GM12878 (cell line): Measurements from ENCODE around the gene EYS. TPM values are rescaled to one million over a fixed set of nuclear protein-coding genes. Genes with fewer than 3 reads are reported as not detected.
"Not testable (repeated sequence)": the region's sequence is repeated elsewhere in the genome, so short reads cannot be mapped to it uniquely, and the experiment has no call there.

Source experiments
- ATAC-seq: fragments of 200-7000 bp; cut with Tn5 transposase; 3 replicates; pipeline ENCODE4 v1.9.1; 2020; ENCODE audit warnings: mild to moderate bottlenecking, moderate library complexity
- BruUV-seq: library from RNA; stranded (reverse); fragments of 400-500 nt; replicated peaks from 2 replicates; lab custom pipeline; 2021; lab: Mats Ljungman, UMichigan
- CTCF ChIA-PET: fragments of 300-600 bp; sonication (Branson Sonifier 250); formaldehyde crosslinking; extraction: SDS; loops from one replicate; lab custom pipeline; 2021; ENCODE audit warnings: inconsistent platforms; lab: Yijun Ruan, JAX
- POLR2A ChIA-PET: fragments of 350-600 bp; formaldehyde crosslinking; extraction: SDS; loops from one replicate; lab custom pipeline; 2021; ENCODE audit warnings: inconsistent platforms; lab: Charles Lee
- RAD21 ChIA-PET: fragments of 300-600 bp; sonication (Branson Sonifier 250); formaldehyde crosslinking; loops from one replicate; lab custom pipeline; 2023; ENCODE audit warnings: antibody characterized with exemption; ENCODE audit not compliant: unreplicated experiment; lab: Charles Lee
- SMC1A ChIA-PET: fragments of 300-600 bp; sonication (Branson Sonifier 250); formaldehyde crosslinking; loops from one replicate; lab custom pipeline; 2023; ENCODE audit not compliant: unreplicated experiment, uncharacterized antibody; lab: Charles Lee
- DNase-seq: peaks from one replicate; pipeline ENCODE4 v3.0.0-alpha.2; 2011; ENCODE audit warnings: low read depth, low spot score
- FAIRE-seq: peaks from 3 replicates; lab custom pipeline; 2011; peaks lifted over from hg19 to GRCh38; lab: Jason Lieb, UNC
- H2AFZ ChIP-seq: 2 replicates; pipeline ENCODE4 v1.6.0; 2011; ENCODE audit warnings: low read depth, low read length, control low read depth; ENCODE audit not compliant: control insufficient read depth
- H3K27ac ChIP-seq: 2 replicates; pipeline ENCODE4 v1.5.1; 2011; ENCODE audit warnings: control low read depth; ENCODE audit not compliant: control insufficient read depth, insufficient read depth
- H3K27me3 ChIP-seq, 2 experiments: replicated peaks in 1 of 2; 2 replicates each; pipeline versions ENCODE4 v1.6.0 to v1.6.1; 2011; ENCODE audit warnings: low read length in 1 of 2; ENCODE audit not compliant: control insufficient read depth in 2 of 2, insufficient read depth in 2 of 2
- H3K36me3 ChIP-seq, 2 experiments: 2 replicates each; pipeline ENCODE4 v1.5.1; 2011; ENCODE audit warnings: low read length in 1 of 2; ENCODE audit not compliant: control insufficient read depth in 2 of 2, insufficient read depth in 2 of 2
- H3K4me1 ChIP-seq: 2 replicates; pipeline ENCODE4 v1.6.1; 2011; ENCODE audit warnings: mild to moderate bottlenecking, low read length, moderate library complexity, mixed read lengths; ENCODE audit not compliant: control insufficient read depth, insufficient read depth
- H3K4me2 ChIP-seq: 2 replicates; pipeline ENCODE4 v1.6.0; 2011; ENCODE audit warnings: control low read depth; ENCODE audit not compliant: control insufficient read depth, insufficient read depth
- H3K4me3 ChIP-seq: fragments of 200-600 bp; sonication (generic); 2 replicates; pipeline ENCODE4 v1.5.1; 2016
- H3K79me2 ChIP-seq: 2 replicates; pipeline ENCODE4 v1.6.0; 2011; ENCODE audit warnings: low read length; ENCODE audit not compliant: control insufficient read depth, insufficient read depth
- H3K9ac ChIP-seq: 2 replicates; pipeline ENCODE4 v1.8.0; 2011; ENCODE audit warnings: low read length, control low read depth, mixed read lengths; ENCODE audit not compliant: control insufficient read depth, insufficient read depth
- H3K9me3 ChIP-seq: replicated peaks from 3 replicates; pipeline ENCODE4 v1.5.1; 2011; ENCODE audit warnings: mild to moderate bottlenecking, low read length; ENCODE audit not compliant: control insufficient read depth, insufficient read depth
- H4K20me1 ChIP-seq: 2 replicates; pipeline ENCODE4 v1.6.0; 2011; ENCODE audit not compliant: control insufficient read depth, insufficient read depth
- BHLHE40 ChIP-seq, 2 experiments: fragments of 450-650 bp in 1 of 2; IDR thresholded peaks; 2 replicates each; pipeline ENCODE4 v1.6.1; 2011 to 2017; ENCODE audit warnings: low read depth in 2 of 2, borderline replicate concordance in 1 of 2, improper control_type of control experiment in 1 of 2, low read length in 1 of 2, mild to moderate bottlenecking in 1 of 2
- CREB1 ChIP-seq: IDR thresholded peaks from 2 replicates; pipeline ENCODE4 v1.6.1; 2012; ENCODE audit warnings: low read depth, mild to moderate bottlenecking, inconsistent platforms
- E2F8 ChIP-seq: fragments of 450-650 bp; IDR thresholded peaks from 2 replicates; pipeline ENCODE4 v1.6.1; 2018; ENCODE audit warnings: mild to moderate bottlenecking, low read depth, moderate library complexity; ENCODE audit not compliant: partially characterized antibody
- EED ChIP-seq: sonication (generic); IDR thresholded peaks from 2 replicates; pipeline ENCODE4 v1.6.1; 2016; ENCODE audit warnings: antibody characterized with exemption, low read depth
- JUND ChIP-seq: IDR thresholded peaks from 2 replicates; pipeline ENCODE4 v1.6.1; 2012; ENCODE audit warnings: low read depth, mild to moderate bottlenecking, low read length, improper control_type of control experiment, moderate library complexity
- KAT2A ChIP-seq: conservative IDR thresholded peaks from 2 replicates; pipeline ENCODE4 v1.6.1; 2011; ENCODE audit warnings: low read depth, low read length; ENCODE audit not compliant: control insufficient read depth
- MEF2B ChIP-seq: fragments of 450-650 bp; IDR thresholded peaks from 2 replicates; pipeline ENCODE4 v1.6.1; 2018; ENCODE audit warnings: mild to moderate bottlenecking, moderate library complexity; ENCODE audit not compliant: partially characterized antibody, poor library complexity, severe bottlenecking
- PBX3 ChIP-seq: IDR thresholded peaks from 2 replicates; pipeline ENCODE4 v1.6.1; 2011; ENCODE audit warnings: mild to moderate bottlenecking, low read depth, low read length, moderate library complexity; ENCODE audit not compliant: insufficient replicate concordance
- USF2 ChIP-seq: IDR thresholded peaks from 2 replicates; pipeline ENCODE4 v1.6.1; 2011; ENCODE audit warnings: low read depth, low read length, improper control_type of control experiment, borderline replicate concordance
- WRNIP1 ChIP-seq: IDR thresholded peaks from 2 replicates; pipeline ENCODE4 v1.6.1; 2011; ENCODE audit warnings: low read depth, low read length, improper control_type of control experiment, borderline replicate concordance
- WGBS: methylation state at CpG from one replicate; pipeline ENCODE4 v1.1.6; 2016; ENCODE audit warnings: low lambda C conversion rate; ENCODE audit not compliant: insufficient replicate concordance, insufficient coverage; ENCODE audit errors: missing lambda C conversion rate; 5-methylcytosine and 5-hydroxymethylcytosine counted together
- in situ Hi-C: fragments of 300-500 bp; cut with MboI; formaldehyde crosslinking; loops from 9 replicates; pipeline ENCODE4 v1.14.3; 2018; ENCODE audit warnings: mixed read lengths
- intact Hi-C: fragments of 100-400 bp; cut with micrococcal nuclease; formaldehyde crosslinking; loops from one replicate; pipeline ENCODE4 v1.14.2; 2022; ENCODE audit not compliant: unreplicated experiment
- polyA plus RNA-seq, 11 experiments: library from polyadenylated mRNA; depleted of rRNA in 4 of 11; unstranded in 6 of 11; stranded (reverse) in 5 of 11; fragments of >200 nt; fragmentation: Nextera tagmentation in 4 of 11; fragmentation: Illumina TruSeq in 1 of 11; extraction: Ambion mirVana in 4 of 11; extraction: Trizol in 1 of 11; gene quantifications; 1 replicate in 1 of 11; 2 replicates in 10 of 11; pipeline versions ENCODE4 v1.2.1 to v1.2.3, GENCODE V29; 2011 to 2016; ENCODE audit warnings: inconsistent platforms in 2 of 11, missing spikeins in 2 of 11, low read depth in 1 of 11
- total RNA-seq, 4 experiments: library from RNA; depleted of rRNA in 3 of 4; stranded (reverse); fragments of >200 nt in 3 of 4; fragmentation: Illumina TruSeq in 1 of 4; extraction: Trizol in 1 of 4; gene quantifications; 2 replicates each; pipeline versions ENCODE4 v1.2.1 to v1.2.3, GENCODE V29; 2013 to 2021

Gene EYS
- total and polyA plus RNA-seq, 10 of the 15 experiments (the other 5 are each of a cell fraction or from before 2014, with no cell fraction given) = under 0.01 to 0.14 (median 0.02) TPM; not detected in 1

- Histone ChIP-seq H3K79me2 (no peaks in the 10 kb centered on the region), H3K9me3 (no peaks in the 10 kb centered on the region), H4K20me1 (no peaks in the 10 kb centered on the region), H3K4me1 (no peaks in the 10 kb centered on the region), H3K36me3 (no peaks in the 10 kb centered on the region), H3K4me2 (no peak overlapping the region), H3K27ac (no peak overlapping the region), H3K9ac (no peak overlapping the region), H3K27me3 (no peaks in the 10 kb centered on the region), H2AFZ (no peak overlapping the region), H3K4me3 (no peak overlapping the region)
- RAD21 ChIA-PET = no interaction called here
- POLR2A ChIA-PET = no interaction called here
- SMC1A ChIA-PET = interaction anchor here (0.6 to 1.4 kb wide), 3 partner anchors 16 to 467 kb away, joined by 3 to 5 read pairs (median 4); no protein-coding TSS in a partner anchor
- no peak for DNase-seq
- BruUV-seq = no TSS peak
- CTCF ChIA-PET = interaction anchor here (0.6 to 1.5 kb wide), 3 partner anchors 10 to 25 kb away, joined by 3 to 4 read pairs (median 3); no protein-coding TSS in a partner anchor
- in situ Hi-C loops = no loop called here
- no peak for FAIRE-seq
- intact Hi-C loops = no loop called here
- WGBS = 54% methylated on average over 1 of the region's 1 CpG
- ATAC-seq = no peak
- TF ChIP-seq JUND = no peak
- no peak for TF ChIP-seq EED
- no peak for TF ChIP-seq USF2
- TF ChIP-seq MEF2B = no peak
- no peak for TF ChIP-seq PBX3
- TF ChIP-seq CREB1 = no peak
- no peak for TF ChIP-seq E2F8
- TF ChIP-seq WRNIP1 = no peak
- no peak for TF ChIP-seq BHLHE40 (IDR thresholded peaks at IDR 0.05; ENCODE audit: borderline replicate concordance in 1 of 2, low read depth in 2 of 2, low read length in 1 of 2)
- no peak for TF ChIP-seq KAT2A
These were observed 1967.8 kb downstream of the EYS start for GRCh38 chr6:63739094-63739687.

- H2AFZ ChIP-seq, DNase-seq, H4K20me1 ChIP-seq, H3K4me2 ChIP-seq, H3K36me3 ChIP-seq, H3K79me2 ChIP-seq, POLR2A ChIA-PET, H3K9me3 ChIP-seq, H3K27me3 ChIP-seq, FAIRE-seq, H3K4me1 ChIP-seq, intact Hi-C loops, ATAC-seq, RAD21 ChIA-PET, H3K27ac ChIP-seq, CTCF ChIA-PET, BruUV-seq, in situ Hi-C loops, SMC1A ChIA-PET, H3K4me3 ChIP-seq, H3K9ac ChIP-seq: not testable (repeated sequence)
- 100% methylated on average over 1 of the region's 2 CpGs for WGBS
These were observed 1968.8 kb downstream of the EYS start for GRCh38 chr6:63738190-63738589.
